Measurements from ENCODE around the gene EPHA6. TPM values are rescaled to one million over a fixed set of nuclear protein-coding genes. Genes with fewer than 3 reads are reported as not detected.

EPHA6 gene
- total and polyA plus RNA-seq, 9 of the 15 experiments (the other 6 are each of a cell fraction or from before 2014, with no cell fraction given), result not detected

- TF ChIP-seq SRSF1 (IDR thresholded peaks at IDR 0.05; ENCODE audit: low read depth, low read length), result no peak
- TF ChIP-seq ZNF347 (CRISPR knock-in tag; IDR thresholded peaks at IDR 0.05; ENCODE audit: low read depth), result no peak
- TF ChIP-seq MXD1 (CRISPR knock-in tag; IDR thresholded peaks at IDR 0.05; ENCODE audit: borderline replicate concordance, poor library complexity, severe bottlenecking), result no peak
- no peak for TF ChIP-seq NCOA1 (IDR thresholded peaks at IDR 0.05; ENCODE audit: low read depth)
These were observed 859.1 kb downstream of the EPHA6 start (continued) for GRCh38 chr3:97673357-97673997.

- FAIRE-seq, result no peak
- no peaks in the 10 kb centered on the region for H3K4me1 ChIP-seq (replicated peaks in 1 of 2; ENCODE audit: control insufficient read depth in 2 of 2, insufficient read depth in 2 of 2, low read length in 2 of 2)
- H4K20me1 ChIP-seq (replicated peaks; ENCODE audit: control insufficient read depth, insufficient read depth, low read length), result no peaks in the 10 kb centered on the region
- H3K4me2 ChIP-seq (ENCODE audit: insufficient read depth, low read length), result no peak overlapping the region
- no peaks in the 10 kb centered on the region for H3K27me3 ChIP-seq (ENCODE audit: control insufficient read depth in 2 of 2, insufficient read depth in 2 of 2, low read length in 2 of 2)
- DNase-seq (ENCODE audit: extremely low read depth in 1 of 4, low spot score in 3 of 4), result no peak
- BruUV-seq (replicated peaks), result no TSS peak
- in situ Hi-C loops (cut with MboI), result no loop called here
- H2AFZ ChIP-seq (ENCODE audit: low read depth, low read length), result no peak overlapping the region
- POLR2A ChIA-PET, result no interaction called here
- no peak overlapping the region for H3K9ac ChIP-seq (ENCODE audit: insufficient read depth in 1 of 2, low read depth in 2 of 2, low read length in 2 of 2)
- H3K9me3 ChIP-seq (replicated peaks; ENCODE audit: control insufficient read depth, insufficient read depth, low read depth, low read length), result no peaks in the 10 kb centered on the region
- no peaks in the 10 kb centered on the region for H3K9me1 ChIP-seq (ENCODE audit: control insufficient read depth, insufficient read depth, low read length)
- CTCF ChIA-PET (ENCODE audit: low intra/inter-chr PET ratio), result no interaction called here
- no peak for TF ChIP-seq CREB1 (IDR thresholded peaks at IDR 0.05)
- no peak for TF ChIP-seq CREB1 (CRISPR knock-in tag; IDR thresholded peaks at IDR 0.05)
- no peak for TF ChIP-seq ZNF444 (CRISPR knock-in tag; IDR thresholded peaks at IDR 0.05)
- TF ChIP-seq BHLHE40 (IDR thresholded peaks at IDR 0.05; ENCODE audit: low read length), result no peak
- TF ChIP-seq NFIC (IDR thresholded peaks at IDR 0.05), result no peak
- TF ChIP-seq ID3 (CRISPR knock-in tag; IDR thresholded peaks at IDR 0.05), result no peak
- TF ChIP-seq ID3 (tag; IDR thresholded peaks at IDR 0.05), result no peak
- TF ChIP-seq ZNF174 (CRISPR knock-in tag; IDR thresholded peaks at IDR 0.05), result no peak
- no peak for TF ChIP-seq CBX2 (IDR thresholded peaks at IDR 0.05; ENCODE audit: insufficient read depth, low read length, poor library complexity, severe bottlenecking)
- TF ChIP-seq ZNF717 (CRISPR knock-in tag; IDR thresholded peaks at IDR 0.05), result no peak
- no peak for TF ChIP-seq ZBTB7A (IDR thresholded peaks at IDR 0.05; ENCODE audit: borderline replicate concordance, control insufficient read depth, low read depth, low read length)
- no peak for TF ChIP-seq NR0B1 (IDR thresholded peaks at IDR 0.05; ENCODE audit: partially characterized antibody)
- TF ChIP-seq NFATC3 (IDR thresholded peaks at IDR 0.05), result no peak
- TF ChIP-seq ETV6 (IDR thresholded peaks at IDR 0.05; ENCODE audit: borderline replicate concordance in 1 of 2, low read depth in 2 of 2, low read length in 1 of 2), result no peak
- TF ChIP-seq ETV6 (CRISPR knock-in tag; IDR thresholded peaks at IDR 0.05; ENCODE audit: borderline replicate concordance), result no peak
- no peak for TF ChIP-seq ZNF766 (CRISPR knock-in tag; conservative IDR thresholded peaks at IDR 0.05)
- H3K4me3 ChIP-seq, result no peak overlapping the region
- ATAC-seq, result no peak
- no peaks in the 10 kb centered on the region for H3K36me3 ChIP-seq (ENCODE audit: control insufficient read depth, insufficient read depth, low read length)
- intact Hi-C loops (cut with micrococcal nuclease), result no loop called here
- no peak overlapping the region for H3K27ac ChIP-seq (ENCODE audit: extremely low read depth, low read depth, low read length)
- WGBS (ENCODE audit: insufficient coverage, low coverage, missing lambda C conversion rate), result 10% methylated on average over 2 of the region's 2 CpGs
- H3K79me2 ChIP-seq (ENCODE audit: control insufficient read depth, insufficient read depth, low read length), result no peaks in the 10 kb centered on the region
These were observed 860.1 kb downstream of the EPHA6 start for GRCh38 chr3:97674461-97674860.

Measured in K562 (cell line).